Measurements from ENCODE around the gene RGP1.

The RGP1 gene

GRCh38 chr9:35745569-35745968, 3.5 kb upstream of the RGP1 start:
- DNase-seq = no peak

DNA sequence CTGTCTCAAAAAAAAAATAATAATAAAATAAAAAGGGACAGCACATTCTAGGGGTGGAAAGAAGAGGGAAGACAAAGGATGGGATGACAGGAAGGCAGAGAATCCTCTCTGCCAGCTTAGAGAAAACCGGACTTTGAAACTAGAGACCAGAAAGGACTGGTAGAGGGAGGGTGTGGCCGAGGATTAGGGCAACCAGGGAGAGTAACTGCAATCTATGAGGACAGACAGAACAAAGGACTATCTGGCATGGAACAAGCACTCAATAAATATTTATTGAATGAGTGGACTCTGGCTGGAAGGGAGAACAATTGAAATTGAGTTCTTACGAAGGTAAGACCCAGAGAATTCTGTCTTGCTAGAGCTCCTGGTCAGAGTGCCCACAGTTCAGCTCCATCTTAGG, 2.5 kb upstream of the RGP1 start:
- DNase-seq = no peak

GRCh38 chr9:35748242-35748857, 737 bp upstream of the RGP1 start:
- DNase-seq = peak; percentile 4

GRCh38 chr9:35749515-35750255, 598 bp downstream of the RGP1 start:
- DNase-seq = peak; percentile 60

GRCh38 chr9:35750256-35750531, 1.1 kb downstream of the RGP1 start:
- no peak for DNase-seq

- DNase-seq = no peak
These were observed 4.4 kb downstream of the RGP1 start for GRCh38 chr9:35753466-35753865.

GRCh38 chr9:35754264-35754663, 5.2 kb downstream of the RGP1 start, which contains the start of gene MSMP:
MSMP (minus strand) TSS chr9:35754276; CDS start chr9:35754129, 147 bp downstream.
- DNase-seq = no peak

DNA sequence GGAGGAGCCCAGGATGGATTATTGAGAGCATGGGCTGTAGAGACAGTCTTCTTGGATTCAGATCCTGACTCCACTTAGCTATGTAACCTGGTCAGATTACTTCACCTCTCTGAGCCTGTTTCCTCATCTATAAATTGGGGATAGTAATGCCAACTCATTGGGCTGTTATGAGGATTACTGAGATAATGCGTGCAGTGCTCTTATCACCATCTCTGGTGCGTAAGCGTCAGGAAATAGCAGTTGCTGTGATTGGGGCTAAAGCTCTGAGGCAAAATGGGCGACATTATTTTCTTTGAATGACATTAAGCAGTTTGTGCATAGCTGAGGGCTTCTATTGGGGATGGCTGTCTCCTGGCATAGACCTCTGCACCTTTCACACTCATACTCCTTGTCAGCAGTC, 6.0 kb downstream of the RGP1 start:
- no peak for DNase-seq

DNA sequence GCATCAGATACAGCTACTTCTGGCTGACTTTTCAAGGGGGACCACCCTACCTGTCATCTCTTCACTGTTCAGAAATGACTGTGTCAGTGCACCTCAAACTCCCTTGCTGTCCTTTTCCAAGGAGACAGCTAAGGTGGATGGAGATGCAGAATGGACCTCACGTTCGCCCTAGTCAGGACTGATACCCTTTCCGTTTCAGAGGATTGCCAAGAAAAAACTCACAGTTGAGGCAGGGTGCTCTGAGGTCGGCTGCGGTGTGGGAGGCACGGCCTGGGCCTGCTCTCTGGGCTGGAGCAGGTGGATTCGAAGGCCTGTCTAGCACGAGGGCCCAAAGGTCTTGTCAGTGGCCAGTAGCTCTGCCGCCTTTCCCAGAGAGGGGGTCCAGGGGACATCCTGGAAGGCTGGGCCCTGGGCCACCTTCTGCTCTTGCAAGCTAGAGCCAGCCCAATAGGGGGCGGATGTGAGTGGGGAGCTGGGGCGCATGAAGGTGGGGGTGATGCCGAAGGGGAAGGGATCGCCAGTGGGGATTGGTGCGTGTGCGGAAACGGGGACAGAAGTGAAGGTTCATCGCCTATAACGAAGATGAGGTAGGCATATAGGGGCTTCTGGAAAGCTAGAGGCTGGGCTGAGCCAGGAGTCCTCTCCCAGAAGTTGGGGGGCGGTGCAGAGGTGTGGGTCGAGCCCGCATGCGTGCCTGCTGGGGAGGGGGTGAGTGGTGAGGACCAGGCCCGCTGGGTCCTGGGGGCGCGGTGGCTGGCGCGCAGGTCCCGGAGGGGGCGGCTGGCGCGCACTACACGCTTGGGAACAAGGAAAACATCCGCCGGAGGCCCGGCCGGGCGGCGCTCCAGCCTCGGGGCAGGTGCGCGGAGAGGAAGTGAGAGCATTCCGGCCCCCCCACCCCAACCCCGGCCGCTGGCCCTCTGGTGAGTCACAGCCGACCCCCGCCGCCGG, 7.5 kb downstream of the RGP1 start:
- peak; percentile 79 for DNase-seq

GRCh38 chr9:35757226-35757891, 8.3 kb downstream of the RGP1 start:
- DNase-seq = no peak

- DNase-seq = no peak
These were observed 8.8 kb downstream of the RGP1 start for GRCh38 chr9:35757892-35758275.

- DNase-seq = no peak
These were observed 9.5 kb downstream of the RGP1 start for GRCh38 chr9:35758475-35759050.

DNA sequence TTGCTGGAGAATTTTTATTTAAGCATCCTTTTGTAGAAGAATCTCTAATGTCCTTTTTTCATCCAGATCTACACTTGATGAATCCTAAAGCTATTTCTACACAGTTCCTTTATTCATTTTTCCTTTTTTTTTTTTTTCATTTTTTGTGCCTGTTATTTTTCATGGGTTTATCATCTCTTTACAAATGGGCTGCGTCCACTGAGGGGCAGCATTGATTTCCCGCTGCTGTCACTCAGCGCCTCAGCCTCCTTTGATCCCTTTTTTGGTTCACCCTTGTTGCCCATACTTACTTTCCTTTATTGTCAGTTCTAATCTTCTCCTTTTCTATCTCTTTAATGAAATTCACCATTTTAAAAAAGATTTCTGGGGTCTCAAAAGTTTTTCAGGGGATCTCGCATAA, 10.7 kb downstream of the RGP1 start:
- DNase-seq = no peak

GRCh38 chr9:35760651-35761050, 11.6 kb downstream of the RGP1 start:
- DNase-seq = no peak

DNA sequence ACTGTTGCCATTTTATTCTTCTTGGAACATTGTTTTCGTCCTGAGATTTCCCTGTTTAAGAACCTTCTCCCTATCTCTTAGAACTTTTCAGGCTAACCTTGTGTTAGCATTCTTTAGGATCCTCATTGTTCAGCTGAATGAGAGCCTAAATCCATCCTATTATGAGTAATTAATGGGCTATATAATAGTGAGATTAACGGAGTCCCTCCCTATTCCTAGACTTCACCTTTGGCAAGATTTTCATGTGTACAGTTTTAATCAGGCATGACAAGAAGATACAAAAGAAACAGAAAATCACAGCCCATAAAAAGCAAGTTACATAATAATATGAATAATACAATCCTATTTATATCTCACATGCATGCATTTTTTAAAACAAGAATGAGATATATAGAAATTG, 14.1 kb downstream of the RGP1 start:
- DNase-seq = no peak

GRCh38 chr9:35763803-35764202, 14.7 kb downstream of the RGP1 start:
- DNase-seq = no peak

GRCh38 chr9:35766997-35767396, 17.9 kb downstream of the RGP1 start:
- no peak for DNase-seq

DNA sequence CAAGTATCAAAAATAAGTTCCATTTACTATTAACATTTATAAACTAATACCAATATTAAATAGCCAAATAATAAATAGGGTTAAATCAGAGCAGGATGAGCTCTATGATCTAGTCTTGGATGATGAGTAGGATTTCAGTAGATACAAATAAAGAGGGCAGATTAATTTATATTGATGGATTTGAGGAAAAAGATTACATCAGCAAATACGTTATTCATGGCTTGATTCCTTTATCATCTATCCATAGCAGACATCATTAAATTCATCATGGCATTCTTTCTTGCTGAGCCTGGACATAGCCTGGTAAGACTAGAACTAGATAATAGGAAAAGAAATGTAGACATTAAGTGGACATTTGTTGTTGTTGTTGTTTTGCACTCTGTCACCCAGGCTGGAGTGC, 18.4 kb downstream of the RGP1 start:
- DNase-seq = no peak

DNA sequence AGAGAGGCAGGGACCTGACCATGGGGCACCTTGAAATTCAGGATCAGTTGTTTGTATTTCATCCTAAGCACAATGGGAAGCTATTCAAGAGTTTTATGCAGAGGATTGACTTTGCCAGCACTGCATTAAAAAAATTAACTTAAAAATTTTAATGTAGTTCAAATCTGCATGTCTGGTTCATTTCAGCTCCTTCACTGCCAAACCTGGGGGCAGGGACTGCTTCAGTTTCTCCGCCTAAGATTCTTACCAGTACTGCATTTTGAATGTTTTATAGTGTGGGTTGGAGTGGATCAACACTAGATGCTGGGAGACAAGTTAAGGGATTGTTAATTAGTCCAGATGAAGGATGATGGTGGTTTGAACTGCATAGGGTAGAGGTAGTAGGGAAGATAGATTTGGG, 20.7 kb downstream of the RGP1 start:
- DNase-seq = no peak

DNA sequence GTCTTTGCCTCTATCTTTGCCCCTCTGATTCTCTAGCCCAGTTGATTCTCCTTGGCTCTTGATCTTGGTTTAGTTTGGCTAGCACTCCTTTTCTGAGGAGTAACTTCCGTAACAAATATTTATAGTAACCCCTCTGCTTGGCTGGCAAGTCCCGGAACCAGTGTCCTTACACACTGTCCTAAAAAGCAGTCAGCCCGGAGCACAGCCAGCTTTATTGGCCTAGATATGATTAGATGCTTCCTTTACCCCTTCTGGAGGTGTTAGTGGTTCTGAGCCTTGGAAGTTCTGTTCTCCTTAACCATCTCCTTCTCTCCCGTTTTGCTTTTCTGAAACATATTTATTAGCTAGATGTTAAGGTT, 22.0 kb downstream of the RGP1 start:
- DNase-seq = no peak

DNA sequence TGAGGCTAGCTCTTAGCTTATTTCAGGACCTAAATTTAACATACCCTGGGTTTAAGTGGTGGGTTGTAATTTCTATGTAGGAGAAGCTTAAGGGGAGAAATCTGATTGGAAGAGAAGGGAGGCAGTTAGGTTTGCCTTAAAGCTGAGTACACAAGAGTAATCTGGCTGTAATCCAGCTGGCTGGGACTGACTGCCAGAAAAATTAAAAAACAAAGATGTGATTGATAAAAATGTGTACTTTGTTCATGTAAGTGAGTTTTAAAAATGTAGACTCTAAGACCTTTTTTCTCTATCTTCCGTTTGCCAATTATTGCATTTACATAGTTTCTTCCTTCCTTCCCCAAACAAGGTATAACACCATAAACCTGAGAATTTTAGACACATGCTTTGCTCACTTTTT, 22.4 kb downstream of the RGP1 start:
- no peak for DNase-seq

GRCh38 chr9:35771943-35772342, 22.9 kb downstream of the RGP1 start:
- no peak for DNase-seq
